ENCODE data around the gene ZYG11A.

The ZYG11A gene

GRCh38 chr1:52919051-52919722, 76.6 kb downstream of the ZYG11A start:
- no peak for DNase-seq (ENCODE audit: extremely low read depth, low read depth)
- TF ChIP-seq, protein P1, sequence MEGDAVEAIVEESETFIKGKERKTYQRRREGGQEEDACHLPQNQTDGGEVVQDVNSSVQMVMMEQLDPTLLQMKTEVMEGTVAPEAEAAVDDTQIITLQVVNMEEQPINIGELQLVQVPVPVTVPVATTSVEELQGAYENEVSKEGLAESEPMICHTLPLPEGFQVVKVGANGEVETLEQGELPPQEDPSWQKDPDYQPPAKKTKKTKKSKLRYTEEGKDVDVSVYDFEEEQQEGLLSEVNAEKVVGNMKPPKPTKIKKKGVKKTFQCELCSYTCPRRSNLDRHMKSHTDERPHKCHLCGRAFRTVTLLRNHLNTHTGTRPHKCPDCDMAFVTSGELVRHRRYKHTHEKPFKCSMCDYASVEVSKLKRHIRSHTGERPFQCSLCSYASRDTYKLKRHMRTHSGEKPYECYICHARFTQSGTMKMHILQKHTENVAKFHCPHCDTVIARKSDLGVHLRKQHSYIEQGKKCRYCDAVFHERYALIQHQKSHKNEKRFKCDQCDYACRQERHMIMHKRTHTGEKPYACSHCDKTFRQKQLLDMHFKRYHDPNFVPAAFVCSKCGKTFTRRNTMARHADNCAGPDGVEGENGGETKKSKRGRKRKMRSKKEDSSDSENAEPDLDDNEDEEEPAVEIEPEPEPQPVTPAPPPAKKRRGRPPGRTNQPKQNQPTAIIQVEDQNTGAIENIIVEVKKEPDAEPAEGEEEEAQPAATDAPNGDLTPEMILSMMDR (IDR thresholded peaks at IDR 0.05; ENCODE audit: low read depth, low read length) = no peak

GRCh38 chr1:52919723-52920483, 77.3 kb downstream of the ZYG11A start:
- DNase-seq (ENCODE audit: extremely low read depth, low read depth) = no peak
- TF ChIP-seq, protein P1 (IDR thresholded peaks at IDR 0.05; ENCODE audit: low read depth, low read length) = no peak

DNA sequence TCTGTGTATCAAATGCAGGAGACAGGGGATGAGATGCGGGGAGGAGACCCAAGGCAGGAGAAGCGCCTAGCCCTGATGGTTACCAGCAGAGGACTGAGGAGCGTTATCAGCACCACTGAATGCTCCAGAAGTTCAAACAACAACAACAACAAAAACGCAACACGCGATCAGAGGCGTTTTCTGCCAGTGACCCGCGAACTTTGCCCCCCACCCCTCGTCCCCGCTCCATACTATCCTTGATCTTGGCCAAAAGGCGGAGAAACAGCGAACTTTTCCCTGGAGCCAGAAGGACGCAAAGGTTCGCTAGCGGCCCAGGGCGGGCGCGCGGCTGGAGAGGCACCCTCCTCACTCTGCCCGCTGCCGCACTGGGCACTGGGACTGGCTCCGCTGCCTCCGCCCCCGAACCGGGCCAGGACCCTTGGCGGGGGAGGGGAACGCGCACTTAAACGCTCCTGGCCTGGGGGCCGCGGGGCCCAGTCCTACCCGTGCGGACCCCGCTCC, 78.3 kb downstream of the ZYG11A start:
- TF ChIP-seq, protein P1 (IDR thresholded peaks at IDR 0.05; ENCODE audit: low read depth, low read length) = no peak
- no peak for DNase-seq (ENCODE audit: extremely low read depth, low read depth)

- DNase-seq (ENCODE audit: extremely low read depth, low read depth) = no peak
- TF ChIP-seq, protein P1 (IDR thresholded peaks at IDR 0.05; ENCODE audit: low read depth, low read length) = no peak
Observed at GRCh38 chr1:52925571-52926005, 83.0 kb downstream of the ZYG11A start.

DNA sequence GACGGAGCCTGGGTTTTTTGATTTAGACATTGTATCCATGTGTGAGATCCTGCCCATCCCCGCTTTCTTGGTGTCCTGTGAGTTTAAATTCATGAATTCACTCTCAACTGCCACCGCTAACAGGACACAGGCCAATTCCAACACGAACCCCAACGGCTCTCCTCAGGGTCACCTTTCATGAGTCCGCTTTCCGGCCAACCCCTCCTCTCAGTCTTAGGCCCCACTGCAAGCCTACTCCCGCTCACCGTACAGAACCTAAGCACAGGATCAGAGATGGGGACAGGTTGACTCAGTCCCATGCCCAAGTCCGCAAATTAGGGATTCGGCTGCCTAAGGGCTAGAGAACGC, 84.3 kb downstream of the ZYG11A start:
- TF ChIP-seq, protein P1 (IDR thresholded peaks at IDR 0.05; ENCODE audit: low read depth, low read length) = no peak

GRCh38 chr1:52927212-52928014, 84.9 kb downstream of the ZYG11A start, which contains the start of gene SCP2:
TSS of gene SCP2 (plus strand) at chr1:52927276. CDS start at chr1:52927397, 121 bp downstream.
- TF ChIP-seq, protein P1 (IDR thresholded peaks at IDR 0.05; ENCODE audit: low read depth, low read length) = no peak
- DNase-seq (ENCODE audit: extremely low read depth, low read depth) = no peak

More for the DNA sequence above, 84.3 kb downstream of the ZYG11A start:
- no peak for DNase-seq (ENCODE audit: extremely low read depth, low read depth)

All from AG09319 (cell line).